Measurements from ENCODE around the gene MBNL2.

DNA sequence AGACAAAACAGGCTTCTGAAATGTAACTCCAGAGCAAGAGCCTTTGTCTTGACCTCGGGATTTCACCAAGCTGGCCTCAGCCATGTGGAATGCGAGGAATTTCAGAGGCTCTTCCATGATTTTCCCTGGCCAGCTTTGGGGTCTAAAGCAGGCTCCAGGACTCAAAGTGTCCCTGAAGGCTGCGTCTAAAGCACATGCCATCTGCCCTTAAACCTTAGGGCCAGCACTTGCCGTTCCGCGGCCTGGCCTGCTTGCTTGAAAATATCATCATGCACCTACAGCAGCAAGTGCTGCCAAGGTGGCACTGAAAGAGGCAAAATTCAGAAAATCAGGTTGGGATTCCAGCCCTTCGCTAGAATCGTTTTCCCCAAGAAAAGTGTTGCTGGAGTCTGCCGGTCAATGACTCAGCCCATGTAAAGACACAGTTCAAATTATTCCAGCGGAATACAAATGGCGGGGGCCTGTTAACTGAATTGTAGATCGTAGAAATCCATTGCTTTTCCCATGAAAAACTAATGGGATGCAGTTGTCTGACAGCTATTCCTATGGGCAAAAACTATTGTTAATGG, 106.2 kb downstream of the MBNL2 start:
- no peak for TF ChIP-seq EZH2phosphoT487 (conservative IDR thresholded peaks at IDR 0.05; ENCODE audit: low read length)
- TF ChIP-seq, protein P1, sequence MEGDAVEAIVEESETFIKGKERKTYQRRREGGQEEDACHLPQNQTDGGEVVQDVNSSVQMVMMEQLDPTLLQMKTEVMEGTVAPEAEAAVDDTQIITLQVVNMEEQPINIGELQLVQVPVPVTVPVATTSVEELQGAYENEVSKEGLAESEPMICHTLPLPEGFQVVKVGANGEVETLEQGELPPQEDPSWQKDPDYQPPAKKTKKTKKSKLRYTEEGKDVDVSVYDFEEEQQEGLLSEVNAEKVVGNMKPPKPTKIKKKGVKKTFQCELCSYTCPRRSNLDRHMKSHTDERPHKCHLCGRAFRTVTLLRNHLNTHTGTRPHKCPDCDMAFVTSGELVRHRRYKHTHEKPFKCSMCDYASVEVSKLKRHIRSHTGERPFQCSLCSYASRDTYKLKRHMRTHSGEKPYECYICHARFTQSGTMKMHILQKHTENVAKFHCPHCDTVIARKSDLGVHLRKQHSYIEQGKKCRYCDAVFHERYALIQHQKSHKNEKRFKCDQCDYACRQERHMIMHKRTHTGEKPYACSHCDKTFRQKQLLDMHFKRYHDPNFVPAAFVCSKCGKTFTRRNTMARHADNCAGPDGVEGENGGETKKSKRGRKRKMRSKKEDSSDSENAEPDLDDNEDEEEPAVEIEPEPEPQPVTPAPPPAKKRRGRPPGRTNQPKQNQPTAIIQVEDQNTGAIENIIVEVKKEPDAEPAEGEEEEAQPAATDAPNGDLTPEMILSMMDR (IDR thresholded peaks at IDR 0.05; ENCODE audit: insufficient read depth, low read length, poor library complexity, severe bottlenecking), result no peak
